Right kidney (tissue), 1 donor: ENCODE data around the gene HOXD11.

ENCODE experiments used
- DNase-seq: peaks from one replicate; pipeline ENCODE4 v3.0.0-alpha.2; 2016

HOXD11 gene

GRCh38 chr2:176147800-176148496 lies 40.9 kb downstream of the HOXD11 start:
- peak; percentile 66 for DNase-seq

- peak; percentile 73 for DNase-seq
These were observed 41.8 kb downstream of the HOXD11 start for GRCh38 chr2:176148751-176149421.

- peak; percentile 83 for DNase-seq
These were observed 42.4 kb downstream of the HOXD11 start for GRCh38 chr2:176149481-176149938.

DNA sequence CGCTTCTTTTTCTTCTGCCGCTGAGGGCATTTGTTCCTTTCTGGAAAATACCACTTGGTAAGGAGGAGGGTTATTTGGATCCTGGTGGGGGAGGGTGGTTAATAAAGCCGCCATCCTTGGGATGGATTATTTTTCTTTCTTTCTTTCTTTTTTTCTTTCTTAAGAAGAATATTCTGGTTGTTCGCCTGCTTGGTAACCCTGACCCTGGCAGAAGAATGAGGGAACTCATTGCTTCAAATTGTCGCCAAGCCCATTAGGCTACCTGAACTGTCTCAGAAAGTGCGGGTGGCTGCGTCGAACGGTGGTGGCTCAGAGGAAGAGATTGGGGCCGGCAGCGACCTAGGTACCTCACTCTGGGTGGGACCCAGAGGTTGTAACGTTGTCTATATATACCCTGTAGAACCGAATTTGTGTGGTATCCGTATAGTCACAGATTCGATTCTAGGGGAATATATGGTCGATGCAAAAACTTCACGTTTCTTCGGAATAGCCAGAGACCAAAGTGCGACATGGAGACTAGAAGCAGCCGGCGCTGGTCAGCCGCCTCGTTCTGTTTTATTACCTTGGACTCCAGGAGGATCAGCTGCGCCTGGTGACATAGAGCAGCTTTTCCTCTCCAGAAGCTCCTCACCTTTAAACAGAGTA lies 43.0 kb downstream of the HOXD11 start:
- peak; percentile 67 for DNase-seq

- peak; percentile 71 for DNase-seq
These were observed 43.7 kb downstream of the HOXD11 start for GRCh38 chr2:176150584-176151441.

GRCh38 chr2:176151442-176152287 lies 44.6 kb downstream of the HOXD11 start, which contains the start of gene HOXD4:
Gene HOXD4 (plus strand): TSS chr2:176151550. CDS start chr2:176151634, 84 bp downstream.
- peak; percentile 90 for DNase-seq

DNA sequence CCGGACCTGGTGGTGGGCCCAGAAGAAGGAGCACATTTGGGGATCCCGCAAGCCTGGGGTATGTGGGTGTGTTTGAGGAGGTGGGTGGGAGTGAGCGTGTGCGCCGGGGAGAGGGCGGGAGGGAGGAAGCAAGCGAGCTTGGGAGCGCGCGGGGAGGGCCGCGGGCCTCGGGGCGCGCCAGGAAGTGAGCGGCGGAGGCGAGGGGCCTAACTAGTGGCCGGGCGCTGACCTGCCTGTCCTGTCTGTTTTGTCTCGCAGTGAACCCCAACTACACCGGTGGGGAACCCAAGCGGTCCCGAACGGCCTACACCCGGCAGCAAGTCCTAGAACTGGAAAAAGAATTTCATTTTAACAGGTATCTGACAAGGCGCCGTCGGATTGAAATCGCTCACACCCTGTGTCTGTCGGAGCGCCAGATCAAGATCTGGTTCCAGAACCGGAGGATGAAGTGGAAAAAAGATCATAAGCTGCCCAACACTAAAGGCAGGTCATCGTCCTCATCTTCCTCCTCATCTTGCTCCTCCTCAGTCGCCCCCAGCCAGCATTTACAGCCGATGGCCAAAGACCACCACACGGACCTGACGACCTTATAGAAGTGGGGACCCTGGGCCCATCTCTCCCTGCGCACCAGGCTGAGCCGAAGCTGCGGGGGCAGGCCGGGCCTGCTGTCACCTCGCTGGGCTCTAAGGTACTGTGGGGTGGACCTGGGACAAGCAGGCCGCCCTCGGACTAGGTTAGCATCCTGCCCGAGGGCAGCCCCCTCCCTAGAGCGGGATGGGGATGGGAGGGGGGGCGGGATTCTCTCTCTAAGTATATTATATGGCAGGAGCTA lies 45.5 kb downstream of the HOXD11 start:
- peak; percentile 76 for DNase-seq

GRCh38 chr2:176154576-176155252 lies 47.6 kb downstream of the HOXD11 start:
- peak; percentile 35 for DNase-seq

DNA sequence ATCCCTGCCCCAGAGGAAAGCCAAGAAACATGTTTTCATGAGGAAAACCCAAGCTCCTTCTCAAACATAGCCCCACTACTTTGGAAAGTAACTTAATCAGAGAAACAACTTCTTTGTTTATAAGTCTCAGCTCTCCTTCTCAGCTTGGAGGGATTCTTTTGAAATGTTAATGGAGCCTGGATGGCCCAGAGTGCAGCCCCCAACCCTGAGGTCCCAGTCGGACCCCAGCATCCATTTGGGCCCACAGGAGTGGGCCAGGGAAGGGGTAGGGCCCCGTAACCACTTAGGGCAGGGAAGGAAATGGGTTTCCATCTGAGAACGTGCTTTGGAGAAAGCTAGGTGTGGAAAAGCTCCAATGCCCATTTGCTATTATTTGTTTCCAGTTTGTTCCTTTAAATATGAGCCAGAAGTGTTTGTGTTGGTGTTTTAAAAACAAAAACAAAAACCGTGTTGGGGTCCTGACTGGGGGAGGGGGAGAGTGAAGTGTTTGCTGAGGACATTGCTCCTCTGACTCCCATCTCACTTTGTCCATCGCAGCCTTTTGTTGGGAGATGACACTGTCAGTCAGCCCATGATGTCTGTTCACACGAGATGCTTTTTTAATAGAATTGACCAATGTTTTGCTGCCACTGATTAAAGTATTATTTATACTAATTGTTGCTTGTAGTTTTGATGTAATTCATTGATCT lies 48.4 kb downstream of the HOXD11 start:
- peak; percentile 36 for DNase-seq

DNA sequence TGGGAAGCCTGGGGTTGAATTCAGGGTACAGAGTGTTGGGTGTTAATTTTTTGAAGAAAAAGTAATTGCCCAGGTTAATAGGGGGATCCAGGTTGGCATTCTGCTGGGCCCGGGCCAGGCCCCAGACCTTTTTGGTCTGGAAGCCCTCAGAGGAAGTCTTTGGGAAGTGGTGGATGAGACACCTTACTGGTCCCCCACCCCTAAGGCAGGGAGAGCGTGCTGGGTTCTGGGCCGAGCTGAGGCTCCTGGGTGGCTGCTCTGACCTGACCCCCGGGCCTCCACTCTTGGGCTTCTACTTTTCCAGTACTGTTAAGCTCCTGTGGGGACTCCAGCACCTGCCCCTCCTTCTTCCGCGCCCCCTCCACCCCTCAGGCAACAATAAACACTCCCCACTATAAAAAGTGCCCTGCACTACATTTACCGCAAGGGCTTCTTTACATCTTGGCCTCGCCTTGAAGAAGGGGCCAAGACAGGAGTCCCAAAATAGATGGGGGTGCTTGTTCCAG lies 49.3 kb downstream of the HOXD11 start:
- peak; percentile 58 for DNase-seq

DNA sequence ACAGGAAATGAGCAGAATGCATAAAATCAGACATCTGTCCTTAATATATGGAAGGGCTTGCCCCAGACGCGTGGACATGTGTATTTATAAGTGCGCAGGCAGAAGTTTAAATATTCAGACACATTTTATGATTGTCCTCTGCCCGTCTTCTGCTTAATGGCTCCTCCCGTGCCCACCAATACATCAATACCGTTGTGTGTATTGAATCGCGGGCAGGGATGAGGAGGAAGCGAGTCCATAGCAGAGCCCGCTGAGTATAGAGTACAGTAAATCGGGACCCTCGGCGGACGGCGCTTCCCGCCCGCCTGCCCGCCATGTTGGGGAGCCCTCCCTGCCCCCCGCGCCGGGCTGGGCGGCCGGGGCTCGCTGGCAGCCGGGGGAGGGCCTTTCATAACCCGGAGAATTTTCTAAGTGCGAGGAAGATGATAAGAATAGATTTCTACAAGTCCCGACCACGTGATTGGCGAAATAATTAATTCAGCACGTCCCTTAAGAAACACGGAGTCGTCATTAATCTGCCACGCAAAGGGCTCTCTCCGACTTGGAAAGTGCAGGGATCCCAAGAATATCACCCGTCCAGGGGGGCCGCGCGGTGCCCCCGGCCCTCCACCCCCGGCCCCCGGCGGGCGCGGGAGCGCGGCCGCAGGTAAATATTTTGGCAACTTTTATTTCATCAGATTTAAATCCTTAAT lies 49.9 kb downstream of the HOXD11 start, which contains the start of gene HOXD3:
TSS of gene HOXD3 (plus strand) at position 501 of the 692 bp plus-strand sequence. CDS start 11,808 bp downstream, outside the sequence.
- peak; percentile 82 for DNase-seq

GRCh38 chr2:176157499-176158185 lies 50.6 kb downstream of the HOXD11 start:
- DNase-seq, result peak; percentile 89

GRCh38 chr2:176158186-176158591 lies 51.1 kb downstream of the HOXD11 start:
- DNase-seq, result peak; percentile 85

DNA sequence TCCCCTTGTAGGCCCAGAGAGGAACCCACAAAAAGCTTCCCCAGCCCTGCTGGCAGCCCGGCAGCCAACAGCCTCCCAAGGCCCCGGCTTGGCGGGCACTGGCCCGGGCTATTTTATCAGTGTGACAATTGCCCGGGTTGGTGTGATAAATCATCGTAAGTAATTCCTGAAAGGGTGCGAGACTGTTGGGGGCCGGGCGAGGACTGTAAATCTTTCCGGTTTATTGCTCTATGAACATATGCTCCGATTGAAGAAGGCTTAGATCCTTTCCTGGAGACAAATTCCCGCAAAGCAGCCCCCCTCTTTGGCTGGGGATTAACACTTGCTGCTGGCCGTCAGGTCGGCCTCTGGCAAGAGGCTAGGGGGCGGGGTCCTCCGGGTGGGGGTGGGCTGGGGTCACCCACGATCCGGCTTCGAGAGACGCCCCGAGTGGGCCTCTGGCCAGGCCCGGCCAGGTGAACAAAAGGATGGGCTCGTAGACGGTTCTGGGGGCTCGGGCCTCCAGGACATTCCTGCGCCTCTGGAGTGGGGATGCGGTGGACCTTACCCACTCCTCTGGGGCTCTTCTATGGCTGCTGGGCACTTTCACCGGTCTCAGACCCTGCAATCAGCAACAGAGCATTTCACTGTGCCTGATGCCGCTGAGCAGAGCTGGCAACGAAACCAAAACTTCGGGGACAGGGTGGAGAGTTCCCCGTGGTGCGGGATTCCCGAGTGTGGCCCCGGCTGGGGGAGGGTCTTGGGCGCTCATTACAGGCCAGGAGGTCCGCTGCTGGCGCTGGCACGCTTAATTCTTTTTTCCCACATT lies 52.0 kb downstream of the HOXD11 start:
- peak; percentile 79 for DNase-seq
